ENCODE measurements around the gene LCE1E. TPM values are rescaled to one million over a fixed set of nuclear protein-coding genes. Genes with fewer than 3 reads are reported as not detected.

LCE1E gene
- total RNA-seq, 4 donors from 2014 or later: not detected

- Histone ChIP-seq H3K4me1 (no peaks in the 10 kb centered on the region), H3K27me3 (no peaks in the 10 kb centered on the region), H3K4me3 (no peak overlapping the region), H3K36me3 (no peaks in the 10 kb centered on the region), H3K9me3 (no peaks in the 10 kb centered on the region), H3K27ac (no peak overlapping the region)
- intact Hi-C loops (cut with DNase I; ENCODE audit: low total_unique reads) (no loop called here), in situ Hi-C loops (cut with MboI; ENCODE audit: low sequenced_read_pairs in 4 of 4) (no loop called here)
- TF ChIP-seq CTCF (IDR thresholded peaks at IDR 0.05 in 4 of 5, conservative IDR thresholded peaks at IDR 0.05 in 1 of 5): no peak
- no peak for TF ChIP-seq POLR2A (IDR thresholded peaks at IDR 0.05)
- ATAC-seq: no peak
- DNase-seq: no peak
Measured at GRCh38 chr1:152770411-152770810, 15.6 kb upstream of the LCE1E start.

GRCh38 chr1:152774875-152775274 lies 11.2 kb upstream of the LCE1E start, which contains the start of gene LCE1F:
TSS of gene LCE1F (plus strand) at chr1:152775140. CDS start at chr1:152776372, 1,232 bp downstream.
- H3K27ac ChIP-seq: no peak within 1 kb of the TSS
- ATAC-seq (no peak), DNase-seq (no peak)
- in situ Hi-C loops (cut with MboI; ENCODE audit: low sequenced_read_pairs in 4 of 4) (no loop called here), intact Hi-C loops (cut with DNase I; ENCODE audit: low total_unique reads) (no loop called here)
- H3K9me3 ChIP-seq: no peaks in the 10 kb centered on the region
- TF ChIP-seq POLR2A (IDR thresholded peaks at IDR 0.05) (no peak), CTCF (IDR thresholded peaks at IDR 0.05 in 4 of 5, conservative IDR thresholded peaks at IDR 0.05 in 1 of 5) (no peak)
- no peaks in the 10 kb centered on the region for H3K4me1 ChIP-seq
- H3K4me3 ChIP-seq: no peak within 1 kb of the TSS
- no peaks in the 10 kb centered on the region for H3K27me3 ChIP-seq
- no peaks in the 10 kb centered on the region for H3K36me3 ChIP-seq

GRCh38 chr1:152776361-152776760 lies 9.7 kb upstream of the LCE1E start:
- TF ChIP-seq CTCF (IDR thresholded peaks at IDR 0.05 in 4 of 5, conservative IDR thresholded peaks at IDR 0.05 in 1 of 5) (no peak), POLR2A (IDR thresholded peaks at IDR 0.05) (no peak)
- in situ Hi-C loops (cut with MboI; ENCODE audit: low sequenced_read_pairs in 4 of 4): no loop called here
- intact Hi-C loops (cut with DNase I; ENCODE audit: low total_unique reads): no loop called here

GRCh38 chr1:152777510-152778137 lies 8.4 kb upstream of the LCE1E start:
- H3K36me3 ChIP-seq: no peaks in the 10 kb centered on the region
- ATAC-seq (no peak), DNase-seq (no peak)
- no peak overlapping the region for H3K27ac ChIP-seq
- H3K4me3 ChIP-seq: no peak overlapping the region
- intact Hi-C loops (cut with DNase I; ENCODE audit: low total_unique reads): no loop called here
- no peaks in the 10 kb centered on the region for H3K9me3 ChIP-seq
- no peaks in the 10 kb centered on the region for H3K27me3 ChIP-seq
- in situ Hi-C loops (cut with MboI; ENCODE audit: low sequenced_read_pairs in 4 of 4): no loop called here
- no peak for TF ChIP-seq CTCF (IDR thresholded peaks at IDR 0.05 in 4 of 5, conservative IDR thresholded peaks at IDR 0.05 in 1 of 5)
- TF ChIP-seq POLR2A (IDR thresholded peaks at IDR 0.05): no peak
- H3K4me1 ChIP-seq: no peaks in the 10 kb centered on the region

More at GRCh38 chr1:152776361-152776760, 9.7 kb upstream of the LCE1E start:
- H3K27ac ChIP-seq: no peak overlapping the region
- ATAC-seq: no peak
- H3K36me3 ChIP-seq: no peaks in the 10 kb centered on the region
- DNase-seq: no peak
- H3K4me1 ChIP-seq: no peaks in the 10 kb centered on the region
- H3K9me3 ChIP-seq: no peaks in the 10 kb centered on the region
- no peak overlapping the region for H3K4me3 ChIP-seq
- no peaks in the 10 kb centered on the region for H3K27me3 ChIP-seq

- TF ChIP-seq CTCF (IDR thresholded peaks at IDR 0.05 in 4 of 5, conservative IDR thresholded peaks at IDR 0.05 in 1 of 5) (no peak), POLR2A (IDR thresholded peaks at IDR 0.05) (no peak)
- DNase-seq: no peak
- in situ Hi-C loops (cut with MboI; ENCODE audit: low sequenced_read_pairs in 4 of 4) (no loop called here), intact Hi-C loops (cut with DNase I; ENCODE audit: low total_unique reads) (no loop called here)
- Histone ChIP-seq H3K4me3 (no peak overlapping the region), H3K4me1 (no peaks in the 10 kb centered on the region), H3K9me3 (no peaks in the 10 kb centered on the region), H3K36me3 (no peaks in the 10 kb centered on the region), H3K27me3 (no peaks in the 10 kb centered on the region), H3K27ac (no peak overlapping the region)
- ATAC-seq: no peak
Measured at GRCh38 chr1:152783095-152783494, 3.0 kb upstream of the LCE1E start.

All from gastrocnemius medialis (tissue), 4 donors.